Endothelial cell of umbilical vein (primary cell): ENCODE data around the gene STK38L.

Experiments
- CTCF ChIP-seq, 2 donors: IDR thresholded peaks; 1 replicate in 1 of 2; 2 replicates in 1 of 2; pipeline ENCODE4 v1.5.1; 2011; ENCODE audit warnings: low read length in 2 of 2, mild to moderate bottlenecking in 2 of 2, moderate library complexity in 2 of 2, control low read depth in 1 of 2, inconsistent platforms in 1 of 2, low read depth in 1 of 2; ENCODE audit not compliant: insufficient read depth in 1 of 2; ENCODE audit errors: extremely low read depth in 1 of 2
- POLR2AphosphoS5 ChIP-seq: IDR thresholded peaks from 2 replicates; pipeline ENCODE4 v1.6.1; 2012; ENCODE audit warnings: low read depth, mild to moderate bottlenecking, control low read depth, low read length, moderate library complexity; ENCODE audit not compliant: insufficient read depth

GRCh38 chr12:27280412-27280811 is 36.3 kb downstream of the STK38L start:
- TF ChIP-seq CTCF (IDR thresholded peaks at IDR 0.05; ENCODE audit: extremely low read depth in 1 of 2, insufficient read depth in 1 of 2, low read depth in 1 of 2, low read length in 2 of 2) (no peak), POLR2AphosphoS5 (no peak)
